H9 (cell line): Measurements from ENCODE around the gene MRPS5. TPM values are rescaled to one million over a fixed set of nuclear protein-coding genes. Genes with fewer than 3 reads are reported as not detected.
A peak's percentile ranks its signal among the peaks of the same experiment; 100 is the strongest.

Source experiments
- DNase-seq: peaks from one replicate; pipeline ENCODE4 v3.0.0-alpha.2; 2017
- H2AFZ ChIP-seq: one replicate; pipeline ENCODE4 v1.6.1; 2013; ENCODE audit warnings: mild to moderate bottlenecking, low read length, control low read depth, moderate library complexity
- H2AK5ac ChIP-seq: 2 replicates; pipeline ENCODE4 v1.6.1; 2013; ENCODE audit warnings: low read length, control low read depth, mixed read lengths; ENCODE audit not compliant: insufficient read length
- H2BK120ac ChIP-seq: one replicate; pipeline ENCODE4 v1.6.1; 2013; ENCODE audit warnings: low read depth, mild to moderate bottlenecking, low read length, control low read depth, inconsistent platforms; ENCODE audit not compliant: poor library complexity, severe bottlenecking
- H2BK12ac ChIP-seq: 2 replicates; pipeline ENCODE4 v1.6.1; 2013; ENCODE audit warnings: low read length, control low read depth, mixed read lengths, low read depth; ENCODE audit not compliant: insufficient read length
- H2BK15ac ChIP-seq: 2 replicates; pipeline ENCODE4 v1.6.1; 2013; ENCODE audit warnings: low read depth, low read length, control low read depth
- H2BK20ac ChIP-seq: one replicate; pipeline ENCODE4 v1.6.1; 2013; ENCODE audit warnings: low read depth, mild to moderate bottlenecking, low read length, control low read depth, inconsistent platforms; ENCODE audit not compliant: poor library complexity, severe bottlenecking
- H2BK5ac ChIP-seq: 2 replicates; pipeline ENCODE4 v1.6.1; 2013; ENCODE audit warnings: low read length, control low read depth, mixed read lengths; ENCODE audit not compliant: insufficient read length
- H3K14ac ChIP-seq: 2 replicates; pipeline ENCODE4 v1.6.1; 2013; ENCODE audit warnings: low read length, control low read depth; ENCODE audit not compliant: insufficient read depth
- H3K18ac ChIP-seq: 2 replicates; pipeline ENCODE4 v1.6.1; 2013; ENCODE audit warnings: low read depth, mild to moderate bottlenecking, mixed read lengths, low read length, control low read depth; ENCODE audit not compliant: insufficient read length
- H3K23ac ChIP-seq: 2 replicates; pipeline ENCODE4 v1.6.1; 2013; ENCODE audit warnings: low read length, control low read depth, mixed read lengths, low read depth; ENCODE audit not compliant: insufficient read length
- H3K23me2 ChIP-seq: 2 replicates; pipeline ENCODE4 v1.6.1; 2013; ENCODE audit warnings: low read depth, mild to moderate bottlenecking, mixed read lengths, low read length, control low read depth; ENCODE audit not compliant: insufficient read length, poor library complexity, severe bottlenecking
- H3K27ac ChIP-seq: 2 replicates; pipeline ENCODE4 v1.5.1; 2013; ENCODE audit warnings: low read length, control low read depth, mixed read lengths, low read depth; ENCODE audit not compliant: insufficient read length
- H3K27me3 ChIP-seq: 2 replicates; pipeline ENCODE4 v1.6.1; 2013; ENCODE audit warnings: low read length, control low read depth, inconsistent platforms; ENCODE audit not compliant: insufficient read depth
- H3K4ac ChIP-seq: 2 replicates; pipeline ENCODE4 v1.6.1; 2013; ENCODE audit warnings: low read depth, mild to moderate bottlenecking, control low read depth, inconsistent platforms, low read length, moderate library complexity
- H3K4me1 ChIP-seq: 2 replicates; pipeline ENCODE4 v1.6.1; 2013; ENCODE audit warnings: low read length, control low read depth, inconsistent platforms; ENCODE audit not compliant: insufficient read depth
- H3K4me2 ChIP-seq: 2 replicates; pipeline ENCODE4 v1.6.1; 2013; ENCODE audit warnings: low read length, control low read depth, mixed read lengths; ENCODE audit not compliant: insufficient read length, insufficient read depth
- H3K56ac ChIP-seq: 2 replicates; pipeline ENCODE4 v1.6.1; 2013; ENCODE audit warnings: low read depth, mild to moderate bottlenecking, mixed read lengths, low read length, control low read depth; ENCODE audit not compliant: insufficient read length
- H3K79me1 ChIP-seq: 2 replicates; pipeline ENCODE4 v1.6.1; 2013; ENCODE audit warnings: low read depth, mild to moderate bottlenecking, moderate library complexity, low read length, control low read depth, inconsistent platforms; ENCODE audit not compliant: insufficient read depth, poor library complexity, severe bottlenecking
- H3K79me2 ChIP-seq: 2 replicates; pipeline ENCODE4 v1.6.1; 2013; ENCODE audit warnings: low read length, control low read depth, inconsistent platforms; ENCODE audit not compliant: insufficient read depth
- H3K9ac ChIP-seq: 2 replicates; pipeline ENCODE4 v1.6.1; 2013; ENCODE audit warnings: low read length, control low read depth, mixed read lengths; ENCODE audit not compliant: insufficient read length; ENCODE audit errors: extremely low read depth
- H3K9me3 ChIP-seq: one replicate; pipeline ENCODE4 v1.6.1; 2013; ENCODE audit warnings: low read depth, low read length, inconsistent platforms; ENCODE audit not compliant: control insufficient read depth
- H3T11ph ChIP-seq: one replicate; pipeline ENCODE4 v1.6.1; 2013; ENCODE audit warnings: mild to moderate bottlenecking, low read length, control low read depth, inconsistent platforms
- H4K20me1 ChIP-seq: one replicate; pipeline ENCODE4 v1.6.1; 2013; ENCODE audit not compliant: control insufficient read depth, insufficient read length, insufficient read depth
- H4K5ac ChIP-seq: 2 replicates; pipeline ENCODE4 v1.6.1; 2013; ENCODE audit warnings: low read depth, mild to moderate bottlenecking, mixed read lengths, low read length, control low read depth; ENCODE audit not compliant: insufficient read length
- H4K8ac ChIP-seq: replicated peaks from 2 replicates; pipeline ENCODE4 v1.6.1; 2013; ENCODE audit warnings: low read length, control low read depth, mixed read lengths, low read depth; ENCODE audit not compliant: insufficient read length
- H4K91ac ChIP-seq: 2 replicates; pipeline ENCODE4 v1.6.1; 2013; ENCODE audit warnings: low read depth, mild to moderate bottlenecking, moderate library complexity, mixed read lengths, low read length, control low read depth; ENCODE audit not compliant: insufficient read length
- H3K27ac Mint-ChIP-seq, 3 experiments: 2 replicates in 2 of 3; 3 replicates in 1 of 3; pipeline ENCODE4 v1.8.0; 2020 to 2021; ENCODE audit warnings: mixed read lengths in 3 of 3, mild to moderate bottlenecking in 1 of 3, moderate library complexity in 1 of 3
- H3K27me3 Mint-ChIP-seq: 2 replicates; pipeline ENCODE4 v1.8.0; 2021; ENCODE audit warnings: low read depth, mild to moderate bottlenecking, moderate library complexity, mixed read lengths
- H3K36me3 Mint-ChIP-seq, 3 experiments: 2 replicates in 2 of 3; 3 replicates in 1 of 3; pipeline ENCODE4 v1.8.0; 2020 to 2021; ENCODE audit warnings: low read depth in 3 of 3, mixed read lengths in 3 of 3; ENCODE audit not compliant: insufficient read depth in 1 of 3
- H3K4me1 Mint-ChIP-seq, 2 experiments: 2 replicates each; pipeline ENCODE4 v1.8.0; 2020; ENCODE audit warnings: mixed read lengths in 2 of 2
- H3K4me3 Mint-ChIP-seq, 2 experiments: 2 replicates in 1 of 2; 3 replicates in 1 of 2; pipeline ENCODE4 v1.8.0; 2020 to 2021; ENCODE audit warnings: mild to moderate bottlenecking in 2 of 2, mixed read lengths in 2 of 2, moderate library complexity in 1 of 2
- H3K9me3 Mint-ChIP-seq, 2 experiments: 2 replicates in 1 of 2; 3 replicates in 1 of 2; pipeline ENCODE4 v1.8.0; 2020; ENCODE audit warnings: mild to moderate bottlenecking in 2 of 2, mixed read lengths in 2 of 2, moderate library complexity in 1 of 2
- CTCF ChIP-seq: fragments of 200-600 bp; sonication (generic); conservative IDR thresholded peaks from 3 replicates; pipeline ENCODE4 v1.8.0; 2021; ENCODE audit warnings: antibody characterized with exemption, mild to moderate bottlenecking
- WGBS: extraction: QIAGEN DNeasy Blood & Tissue Kit; methylation state at CpG from one replicate; pipeline ENCODE4 v1.1.7; 2013; ENCODE audit warnings: missing lambda C conversion rate, low lambda C conversion rate, mixed read lengths; ENCODE audit not compliant: insufficient read length; ENCODE audit errors: extremely low coverage; 5-methylcytosine and 5-hydroxymethylcytosine counted together
- total RNA-seq: library from RNA; stranded (reverse); gene quantifications from 2 replicates; pipeline ENCODE4 v1.2.1, GENCODE V29; 2021

The MRPS5 gene
- total RNA-seq, 1 experiment from 2014 or later: 50.9 TPM

- Histone ChIP-seq H2AK5ac (no peak overlapping the region), H3K9ac (no peak overlapping the region), H2BK20ac (no peak overlapping the region), H3K27ac (no peak overlapping the region), H3K14ac (no peak overlapping the region), H2BK120ac (no peak overlapping the region), H3K18ac (no peak overlapping the region), H3K4me1 (no peaks in the 10 kb centered on the region; the same call in 1 of the 2 replicates), H3K23ac (no peak overlapping the region), H2AFZ (no peak overlapping the region), H4K20me1 (no peaks in the 10 kb centered on the region), H3K23me2 (no peaks in the 10 kb centered on the region), H3K9me3 (no peaks in the 10 kb centered on the region), H3K79me1 (no peaks in the 10 kb centered on the region), H3K4me2 (no peak overlapping the region), H4K5ac (no peak overlapping the region), H3K4ac (no peak overlapping the region), H3T11ph (no peak overlapping the region), H2BK5ac (no peak overlapping the region), H4K8ac (no peak overlapping the region), H3K27me3 (no peaks in the 10 kb centered on the region), H2BK12ac (no peak overlapping the region), H3K56ac (no peak overlapping the region), H4K91ac (no peak overlapping the region), H3K79me2 (no peaks in the 10 kb centered on the region), H2BK15ac (no peak overlapping the region)
- Mint-ChIP-seq H3K4me3 (no peak overlapping the region), H3K4me1 (peaks cover 4 to 8% of the 10 kb centered on the region in 2 experiments), H3K27me3 (peaks cover 36% of the 10 kb centered on the region), H3K36me3 (no peaks in the 10 kb centered on the region), H3K27ac (peak overlapping the region in 1 of 3 experiments; percentile 79; a peak in 1 of 7 replicates), H3K9me3 (no peaks in the 10 kb centered on the region)
- WGBS: no CpG with 5 or more reads among the region's 15 CpGs
- DNase-seq: no peak
- TF ChIP-seq CTCF: no peak
These were observed 64.8 kb downstream of the MRPS5 start for GRCh38 chr2:95056461-95057459.
